ENCODE measurements around the gene SYTL5.

Gene SYTL5

DNA sequence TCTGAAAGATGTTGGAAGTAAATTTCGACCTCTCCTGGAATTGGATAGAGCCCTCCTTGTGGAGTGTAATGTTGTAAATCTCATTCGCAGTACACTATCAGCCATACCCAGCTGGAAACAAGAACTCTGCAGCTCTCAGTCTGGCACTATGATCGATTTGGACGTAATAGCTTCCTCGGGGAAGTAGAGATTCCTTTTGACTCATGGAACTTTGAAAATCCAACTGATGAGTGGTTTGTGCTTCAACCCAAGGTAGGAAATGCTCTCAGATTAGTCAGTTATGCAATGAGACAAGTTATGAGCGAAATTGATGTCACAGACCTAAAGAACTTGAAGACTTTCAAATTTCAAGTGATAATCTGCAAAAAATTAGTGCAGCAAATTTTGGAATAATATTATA lies 103.9 kb downstream of the SYTL5 start:
- Histone ChIP-seq H3K4me2 (ENCODE audit: insufficient read depth, low read length) (no peak overlapping the region), H3K27ac (ENCODE audit: low read length) (no peak overlapping the region), H3K9me3 (ENCODE audit: insufficient read depth, low read length, severe bottlenecking) (no peaks in the 10 kb centered on the region), H2AFZ (ENCODE audit: low read depth, low read length) (no peak overlapping the region), H3K4me3 (ENCODE audit: low read depth in 1 of 2, low read length in 2 of 2) (no peak overlapping the region), H4K20me1 (ENCODE audit: insufficient read depth, low read length) (no peaks in the 10 kb centered on the region), H3K79me2 (ENCODE audit: insufficient read depth, low read length) (no peaks in the 10 kb centered on the region), H3K27me3 (ENCODE audit: insufficient read depth, low read length, poor library complexity) (no peaks in the 10 kb centered on the region), H3K4me1 (ENCODE audit: insufficient read depth, low read length) (no peaks in the 10 kb centered on the region), H3K36me3 (ENCODE audit: insufficient read depth, low read length) (no peaks in the 10 kb centered on the region), H3K9ac (ENCODE audit: low read depth, low read length) (no peak overlapping the region)
- no peak for TF ChIP-seq EZH2 (IDR thresholded peaks at IDR 0.05; ENCODE audit: borderline replicate concordance, low read depth, low read length, severe bottlenecking)
- TF ChIP-seq, protein P1, sequence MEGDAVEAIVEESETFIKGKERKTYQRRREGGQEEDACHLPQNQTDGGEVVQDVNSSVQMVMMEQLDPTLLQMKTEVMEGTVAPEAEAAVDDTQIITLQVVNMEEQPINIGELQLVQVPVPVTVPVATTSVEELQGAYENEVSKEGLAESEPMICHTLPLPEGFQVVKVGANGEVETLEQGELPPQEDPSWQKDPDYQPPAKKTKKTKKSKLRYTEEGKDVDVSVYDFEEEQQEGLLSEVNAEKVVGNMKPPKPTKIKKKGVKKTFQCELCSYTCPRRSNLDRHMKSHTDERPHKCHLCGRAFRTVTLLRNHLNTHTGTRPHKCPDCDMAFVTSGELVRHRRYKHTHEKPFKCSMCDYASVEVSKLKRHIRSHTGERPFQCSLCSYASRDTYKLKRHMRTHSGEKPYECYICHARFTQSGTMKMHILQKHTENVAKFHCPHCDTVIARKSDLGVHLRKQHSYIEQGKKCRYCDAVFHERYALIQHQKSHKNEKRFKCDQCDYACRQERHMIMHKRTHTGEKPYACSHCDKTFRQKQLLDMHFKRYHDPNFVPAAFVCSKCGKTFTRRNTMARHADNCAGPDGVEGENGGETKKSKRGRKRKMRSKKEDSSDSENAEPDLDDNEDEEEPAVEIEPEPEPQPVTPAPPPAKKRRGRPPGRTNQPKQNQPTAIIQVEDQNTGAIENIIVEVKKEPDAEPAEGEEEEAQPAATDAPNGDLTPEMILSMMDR (IDR thresholded peaks at IDR 0.05; ENCODE audit: borderline replicate concordance, extremely low read depth, low read length, poor library complexity, severe bottlenecking): no peak
- ATAC-seq (ENCODE audit: insufficient read depth, low read depth) (no peak), DNase-seq (no peak)

DNA sequence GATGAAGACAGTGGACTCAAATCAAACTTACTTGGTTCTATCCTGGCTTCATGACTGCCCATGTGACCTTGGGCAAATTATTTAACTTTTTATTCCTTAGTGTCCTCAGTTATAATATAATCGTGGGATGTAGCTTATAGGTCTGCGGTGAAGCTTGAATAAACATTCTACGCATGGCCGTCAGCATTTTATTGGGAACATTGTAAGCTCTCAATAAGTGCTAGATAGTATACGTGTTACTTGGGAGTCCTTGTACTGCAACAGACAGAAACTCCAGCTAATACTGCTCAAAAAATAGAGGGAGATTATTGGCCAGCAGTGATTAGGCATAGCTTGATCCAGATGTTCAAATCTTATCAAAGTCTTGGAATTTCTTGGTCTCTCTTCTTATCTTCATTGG lies 104.8 kb downstream of the SYTL5 start:
- Histone ChIP-seq H3K27me3 (ENCODE audit: insufficient read depth, low read length, poor library complexity) (no peaks in the 10 kb centered on the region), H3K4me1 (ENCODE audit: insufficient read depth, low read length) (no peaks in the 10 kb centered on the region), H3K4me2 (ENCODE audit: insufficient read depth, low read length) (no peak overlapping the region), H3K9me3 (ENCODE audit: insufficient read depth, low read length, severe bottlenecking) (no peaks in the 10 kb centered on the region), H3K36me3 (ENCODE audit: insufficient read depth, low read length) (no peaks in the 10 kb centered on the region), H3K9ac (ENCODE audit: low read depth, low read length) (no peak overlapping the region), H3K27ac (ENCODE audit: low read length) (no peak overlapping the region), H3K79me2 (ENCODE audit: insufficient read depth, low read length) (no peaks in the 10 kb centered on the region), H4K20me1 (ENCODE audit: insufficient read depth, low read length) (no peaks in the 10 kb centered on the region), H3K4me3 (ENCODE audit: low read depth in 1 of 2, low read length in 2 of 2) (no peak overlapping the region), H2AFZ (ENCODE audit: low read depth, low read length) (no peak overlapping the region)
- ATAC-seq (ENCODE audit: insufficient read depth, low read depth) (no peak), DNase-seq (no peak)
- TF ChIP-seq EZH2 (IDR thresholded peaks at IDR 0.05; ENCODE audit: borderline replicate concordance, low read depth, low read length, severe bottlenecking): no peak
- TF ChIP-seq, protein P1 (IDR thresholded peaks at IDR 0.05; ENCODE audit: borderline replicate concordance, extremely low read depth, low read length, poor library complexity, severe bottlenecking): no peak

DNA sequence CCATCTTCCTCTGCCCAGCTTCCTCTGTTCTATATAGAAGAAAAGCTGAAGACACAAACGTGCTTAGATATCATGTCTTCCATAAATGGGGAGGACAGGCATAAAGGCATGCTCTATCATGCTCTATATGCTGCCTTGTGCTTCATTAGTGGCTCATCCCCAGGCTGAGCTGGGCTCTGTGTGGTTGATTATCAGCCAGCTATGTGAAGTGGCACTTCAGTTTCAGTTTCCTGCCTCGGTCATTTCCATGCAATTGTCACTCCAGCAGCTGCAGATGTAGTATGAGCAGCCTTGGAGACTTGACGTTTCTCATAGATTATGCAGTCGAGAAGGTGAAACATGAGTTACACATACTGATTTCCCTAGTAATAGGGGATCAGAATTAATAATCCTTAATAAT lies 106.2 kb downstream of the SYTL5 start:
- no peak for TF ChIP-seq EZH2 (IDR thresholded peaks at IDR 0.05; ENCODE audit: borderline replicate concordance, low read depth, low read length, severe bottlenecking)
- TF ChIP-seq, protein P1 (IDR thresholded peaks at IDR 0.05; ENCODE audit: borderline replicate concordance, extremely low read depth, low read length, poor library complexity, severe bottlenecking): no peak
- no peaks in the 10 kb centered on the region for H3K79me2 ChIP-seq (ENCODE audit: insufficient read depth, low read length)
- H3K4me3 ChIP-seq (ENCODE audit: low read depth in 1 of 2, low read length in 2 of 2): no peak overlapping the region
- no peak overlapping the region for H2AFZ ChIP-seq (ENCODE audit: low read depth, low read length)
- H3K27ac ChIP-seq (ENCODE audit: low read length): no peak overlapping the region
- no peaks in the 10 kb centered on the region for H4K20me1 ChIP-seq (ENCODE audit: insufficient read depth, low read length)
- H3K9ac ChIP-seq (ENCODE audit: low read depth, low read length): no peak overlapping the region
- H3K4me2 ChIP-seq (ENCODE audit: insufficient read depth, low read length): no peak overlapping the region
- H3K27me3 ChIP-seq (ENCODE audit: insufficient read depth, low read length, poor library complexity): no peaks in the 10 kb centered on the region
- H3K9me3 ChIP-seq (ENCODE audit: insufficient read depth, low read length, severe bottlenecking): no peaks in the 10 kb centered on the region
- H3K4me1 ChIP-seq (ENCODE audit: insufficient read depth, low read length): no peaks in the 10 kb centered on the region
- ATAC-seq (ENCODE audit: insufficient read depth, low read depth) (no peak), DNase-seq (no peak)
- H3K36me3 ChIP-seq (ENCODE audit: insufficient read depth, low read length): no peaks in the 10 kb centered on the region

DNA sequence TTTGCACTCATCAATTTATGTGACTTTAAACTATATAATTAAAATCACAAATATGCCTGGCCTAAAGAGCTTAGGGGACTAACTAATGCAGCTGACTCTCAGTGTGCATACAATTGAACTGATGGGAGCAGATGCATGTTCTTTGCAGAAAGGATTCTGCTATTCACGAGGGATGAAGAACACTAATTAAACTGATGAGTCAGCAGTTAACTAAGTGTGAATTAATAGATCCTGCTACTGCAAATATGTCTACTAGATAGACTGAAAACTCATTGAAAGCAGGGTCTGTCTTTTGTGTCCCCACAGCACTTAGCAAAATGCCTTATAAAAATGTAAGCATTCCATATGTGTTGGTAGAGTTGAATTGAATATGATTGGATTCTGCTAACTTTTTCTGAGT lies 110.4 kb downstream of the SYTL5 start:
- H3K4me2 ChIP-seq (ENCODE audit: insufficient read depth, low read length): no peak overlapping the region
- no peaks in the 10 kb centered on the region for H3K4me1 ChIP-seq (ENCODE audit: insufficient read depth, low read length)
- ATAC-seq (ENCODE audit: insufficient read depth, low read depth): no peak
- H3K36me3 ChIP-seq (ENCODE audit: insufficient read depth, low read length): no peaks in the 10 kb centered on the region
- H3K4me3 ChIP-seq (ENCODE audit: low read depth in 1 of 2, low read length in 2 of 2): no peak overlapping the region
- DNase-seq: no peak
- no peak for TF ChIP-seq EZH2 (IDR thresholded peaks at IDR 0.05; ENCODE audit: borderline replicate concordance, low read depth, low read length, severe bottlenecking)
- TF ChIP-seq, protein P1 (IDR thresholded peaks at IDR 0.05; ENCODE audit: borderline replicate concordance, extremely low read depth, low read length, poor library complexity, severe bottlenecking): no peak
- no peaks in the 10 kb centered on the region for H3K79me2 ChIP-seq (ENCODE audit: insufficient read depth, low read length)
- no peaks in the 10 kb centered on the region for H3K9me3 ChIP-seq (ENCODE audit: insufficient read depth, low read length, severe bottlenecking)
- no peak overlapping the region for H3K27ac ChIP-seq (ENCODE audit: low read length)
- no peak overlapping the region for H2AFZ ChIP-seq (ENCODE audit: low read depth, low read length)
- no peak overlapping the region for H3K9ac ChIP-seq (ENCODE audit: low read depth, low read length)
- no peaks in the 10 kb centered on the region for H3K27me3 ChIP-seq (ENCODE audit: insufficient read depth, low read length, poor library complexity)
- H4K20me1 ChIP-seq (ENCODE audit: insufficient read depth, low read length): no peaks in the 10 kb centered on the region
